ENCODE results near the gene RAD51B.

RAD51B gene

GRCh38 chr14:68234101-68234905, 414.7 kb downstream of the RAD51B start:
- DNase-seq (ENCODE audit: low read depth in 2 of 2) = no peak

- DNase-seq (ENCODE audit: low read depth in 2 of 2) = no peak
Measured at GRCh38 chr14:68235011-68235410, 415.4 kb downstream of the RAD51B start.

GRCh38 chr14:68236582-68237458, 417.2 kb downstream of the RAD51B start:
- no peak for DNase-seq (ENCODE audit: low read depth in 2 of 2)

- no peak for DNase-seq (ENCODE audit: low read depth in 2 of 2)
Measured at GRCh38 chr14:68238551-68238950, 419.0 kb downstream of the RAD51B start.

GRCh38 chr14:68238976-68239375, 419.4 kb downstream of the RAD51B start:
- DNase-seq (ENCODE audit: low read depth in 2 of 2) = no peak

- DNase-seq (ENCODE audit: low read depth in 2 of 2) = no peak
Measured at GRCh38 chr14:68239988-68240771, 420.6 kb downstream of the RAD51B start.

GRCh38 chr14:68241862-68242487, 422.4 kb downstream of the RAD51B start:
- no peak for DNase-seq (ENCODE audit: low read depth in 2 of 2)

GRCh38 chr14:68243450-68244010, 424.0 kb downstream of the RAD51B start:
- DNase-seq (ENCODE audit: low read depth in 2 of 2) = no peak

- no peak for DNase-seq (ENCODE audit: low read depth in 2 of 2)
Measured at GRCh38 chr14:68244262-68244980, 424.8 kb downstream of the RAD51B start.

- DNase-seq (ENCODE audit: low read depth in 2 of 2) = no peak
Measured at GRCh38 chr14:68245146-68246073, 425.8 kb downstream of the RAD51B start.

- no peak for DNase-seq (ENCODE audit: low read depth in 2 of 2)
Measured at GRCh38 chr14:68246074-68246785, 426.7 kb downstream of the RAD51B start.

GRCh38 chr14:68246786-68247105, 427.2 kb downstream of the RAD51B start:
- DNase-seq (ENCODE audit: low read depth in 2 of 2) = no peak

- DNase-seq (ENCODE audit: low read depth in 2 of 2) = no peak
Measured at GRCh38 chr14:68247274-68247673, 427.7 kb downstream of the RAD51B start.

GRCh38 chr14:68247676-68248268, 428.2 kb downstream of the RAD51B start:
- DNase-seq (ENCODE audit: low read depth in 2 of 2) = no peak

GRCh38 chr14:68248481-68249255, 429.1 kb downstream of the RAD51B start:
- DNase-seq (ENCODE audit: low read depth in 2 of 2) = no peak

GRCh38 chr14:68249661-68250451, 430.3 kb downstream of the RAD51B start:
- DNase-seq (ENCODE audit: low read depth in 2 of 2) = no peak

All from stimulated activated CD8-positive, alpha-beta memory T cell treated with anti-CD3 and anti-CD28 coated beads, Interleukin-2, amount 100 ng/mL, for 48 hours (primary cell).